Gastrocnemius medialis (tissue), 4 donors: Measurements from ENCODE around the gene SOWAHD. TPM values are rescaled to one million over a fixed set of nuclear protein-coding genes. Genes with fewer than 3 reads are reported as not detected.

Experiments used
- ATAC-seq, 2 donors: fragments of 150-250 bp; one replicate each; pipeline ENCODE4 v1.9.1; 2016
- DNase-seq, 2 donors: peaks; one replicate each; pipeline ENCODE4 v3.0.0-alpha.2; 2019
- H3K27ac ChIP-seq, 4 donors: fragments of 200-600 bp; sonication (generic); 1 replicate in 1 of 4; 2 replicates in 3 of 4; pipeline ENCODE4 v1.5.1; 2016 to 2018; ENCODE audit warnings: mild to moderate bottlenecking in 2 of 4, moderate library complexity in 1 of 4
- H3K27me3 ChIP-seq, 3 donors: fragments of 200-600 bp; sonication (generic) in 2 of 3; 1 replicate in 1 of 3; 2 replicates in 2 of 3; pipeline versions ENCODE4 v1.5.1 to v1.6.0; 2016 to 2019; ENCODE audit warnings: mild to moderate bottlenecking in 1 of 3, moderate library complexity in 1 of 3
- H3K36me3 ChIP-seq, 2 donors: fragments of 200-600 bp; sonication (generic) in 1 of 2; one replicate each; pipeline ENCODE4 v1.5.1; 2017 to 2018
- H3K4me1 ChIP-seq, 2 donors: fragments of 200-600 bp; sonication (generic) in 1 of 2; one replicate each; pipeline ENCODE4 v1.5.1; 2016 to 2017; ENCODE audit warnings: mild to moderate bottlenecking in 2 of 2
- H3K4me3 ChIP-seq, 4 donors: fragments of 200-600 bp; sonication (generic) in 3 of 4; 1 replicate in 1 of 4; 2 replicates in 3 of 4; pipeline ENCODE4 v1.5.1; 2016 to 2019; ENCODE audit warnings: mild to moderate bottlenecking in 2 of 4
- H3K9me3 ChIP-seq, 3 donors: fragments of 200-600 bp; sonication (generic) in 2 of 3; 1 replicate in 1 of 3; 2 replicates in 2 of 3; pipeline ENCODE4 v1.5.1; 2016 to 2019
- POLR2A ChIP-seq, 2 donors: fragments of 450-650 bp; IDR thresholded peaks; one replicate each; pipeline ENCODE4 v1.6.1; 2017; ENCODE audit warnings: antibody characterized with exemption in 2 of 2, mild to moderate bottlenecking in 2 of 2, moderate library complexity in 2 of 2
- in situ Hi-C, 4 donors: fragments of 200-750 bp; cut with MboI; loops; one replicate each; pipeline versions ENCODE4 v1.15.0 to v1.8.0; 2017; ENCODE audit warnings: low sequenced_read_pairs in 4 of 4
- intact Hi-C: fragments of 100-400 bp; cut with DNase I; formaldehyde crosslinking; loops from one replicate; pipeline ENCODE4 v1.15.1; 2023; ENCODE audit warnings: low total_unique reads
- total RNA-seq, 4 donors: library from RNA; depleted of rRNA; stranded (reverse); fragments of >200 nt; gene quantifications; one replicate each; pipeline versions ENCODE4 v1.1.0 to v1.2.3, GENCODE V29; 2016
- TF ChIP-seq, protein P1 (sequence below), 5 experiments: fragments of 450-650 bp in 3 of 5; fragments of 200-600 bp in 2 of 5; sonication (generic) in 2 of 5; IDR thresholded peaks in 4 of 5; conservative IDR thresholded peaks in 1 of 5; 1 replicate in 4 of 5; 2 replicates in 1 of 5; pipeline ENCODE4 v1.5.1; 2016 to 2019; ENCODE audit warnings: antibody characterized with exemption in 5 of 5, mild to moderate bottlenecking in 3 of 5, moderate library complexity in 3 of 5

The SOWAHD gene
- total RNA-seq, 4 donors from 2014 or later: 0.76 TPM; not detected in 3

DNA sequence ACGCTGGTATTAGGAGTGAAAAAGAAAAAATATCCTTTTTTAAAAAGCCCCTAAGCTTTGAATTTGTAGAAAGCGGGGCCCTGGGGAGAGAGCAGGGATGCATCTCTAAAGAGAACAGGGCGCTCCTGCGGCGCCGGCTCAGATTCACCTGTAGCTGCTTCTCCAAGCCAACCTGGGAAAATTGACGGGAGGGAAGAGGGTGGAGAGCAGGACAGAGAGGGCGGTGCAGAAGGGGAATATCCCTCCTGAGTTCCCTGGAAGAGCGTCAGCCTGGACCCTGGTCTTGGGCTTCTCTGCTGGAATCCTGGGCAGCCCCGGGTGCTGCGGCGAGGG lies 776 bp upstream of the SOWAHD start:
- no peak for DNase-seq
- in situ Hi-C loops (no loop called here), intact Hi-C loops (no loop called here)
- Histone ChIP-seq H3K4me3 (peak overlapping the region in 1 of 4 donors; percentile 42), H3K4me1 (no peaks in the 10 kb centered on the region), H3K9me3 (no peaks in the 10 kb centered on the region), H3K36me3 (no peaks in the 10 kb centered on the region), H3K27ac (no peak overlapping the region), H3K27me3 (peaks cover 0 to 15% (median 3%) of the 10 kb centered on the region in 3 donors)
- TF ChIP-seq, protein P1, sequence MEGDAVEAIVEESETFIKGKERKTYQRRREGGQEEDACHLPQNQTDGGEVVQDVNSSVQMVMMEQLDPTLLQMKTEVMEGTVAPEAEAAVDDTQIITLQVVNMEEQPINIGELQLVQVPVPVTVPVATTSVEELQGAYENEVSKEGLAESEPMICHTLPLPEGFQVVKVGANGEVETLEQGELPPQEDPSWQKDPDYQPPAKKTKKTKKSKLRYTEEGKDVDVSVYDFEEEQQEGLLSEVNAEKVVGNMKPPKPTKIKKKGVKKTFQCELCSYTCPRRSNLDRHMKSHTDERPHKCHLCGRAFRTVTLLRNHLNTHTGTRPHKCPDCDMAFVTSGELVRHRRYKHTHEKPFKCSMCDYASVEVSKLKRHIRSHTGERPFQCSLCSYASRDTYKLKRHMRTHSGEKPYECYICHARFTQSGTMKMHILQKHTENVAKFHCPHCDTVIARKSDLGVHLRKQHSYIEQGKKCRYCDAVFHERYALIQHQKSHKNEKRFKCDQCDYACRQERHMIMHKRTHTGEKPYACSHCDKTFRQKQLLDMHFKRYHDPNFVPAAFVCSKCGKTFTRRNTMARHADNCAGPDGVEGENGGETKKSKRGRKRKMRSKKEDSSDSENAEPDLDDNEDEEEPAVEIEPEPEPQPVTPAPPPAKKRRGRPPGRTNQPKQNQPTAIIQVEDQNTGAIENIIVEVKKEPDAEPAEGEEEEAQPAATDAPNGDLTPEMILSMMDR (IDR thresholded peaks at IDR 0.05 in 4 of 5, conservative IDR thresholded peaks at IDR 0.05 in 1 of 5): no peak
- TF ChIP-seq POLR2A (IDR thresholded peaks at IDR 0.05): no peak
- no peak for ATAC-seq

DNA sequence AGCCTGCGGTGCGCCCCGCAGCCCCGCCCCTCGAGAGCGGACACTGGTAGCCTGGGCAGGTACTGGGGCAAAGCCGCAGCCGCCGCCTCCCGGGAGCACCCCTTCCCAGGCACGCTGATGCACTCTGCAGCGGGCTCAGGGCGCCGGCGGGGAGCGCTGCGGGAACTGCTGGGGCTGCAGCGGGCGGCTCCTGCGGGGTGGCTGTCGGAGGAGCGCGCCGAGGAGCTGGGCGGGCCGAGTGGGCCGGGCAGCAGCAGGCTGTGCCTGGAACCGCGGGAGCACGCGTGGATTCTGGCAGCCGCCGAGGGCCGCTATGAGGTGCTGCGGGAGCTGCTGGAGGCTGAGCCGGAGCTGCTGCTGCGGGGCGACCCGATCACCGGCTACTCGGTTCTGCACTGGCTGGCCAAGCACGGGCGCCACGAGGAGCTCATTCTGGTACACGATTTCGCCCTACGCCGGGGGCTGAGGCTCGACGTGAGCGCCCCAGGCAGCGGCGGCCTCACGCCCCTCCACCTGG lies 401 bp downstream of the SOWAHD start:
- Histone ChIP-seq H3K36me3 (no peaks in the 10 kb centered on the region), H3K27ac (no peak overlapping the region), H3K4me1 (no peaks in the 10 kb centered on the region), H3K9me3 (no peaks in the 10 kb centered on the region), H3K27me3 (peaks cover 0 to 15% (median 3%) of the 10 kb centered on the region in 3 donors), H3K4me3 (peak overlapping the region; percentile 37 to 56 (median 42))
- in situ Hi-C loops: no loop called here
- no peak for ATAC-seq
- TF ChIP-seq POLR2A (IDR thresholded peaks at IDR 0.05): no peak
- TF ChIP-seq, protein P1 (IDR thresholded peaks at IDR 0.05 in 4 of 5, conservative IDR thresholded peaks at IDR 0.05 in 1 of 5): no peak
- DNase-seq: no peak
- intact Hi-C loops: no loop called here

DNA sequence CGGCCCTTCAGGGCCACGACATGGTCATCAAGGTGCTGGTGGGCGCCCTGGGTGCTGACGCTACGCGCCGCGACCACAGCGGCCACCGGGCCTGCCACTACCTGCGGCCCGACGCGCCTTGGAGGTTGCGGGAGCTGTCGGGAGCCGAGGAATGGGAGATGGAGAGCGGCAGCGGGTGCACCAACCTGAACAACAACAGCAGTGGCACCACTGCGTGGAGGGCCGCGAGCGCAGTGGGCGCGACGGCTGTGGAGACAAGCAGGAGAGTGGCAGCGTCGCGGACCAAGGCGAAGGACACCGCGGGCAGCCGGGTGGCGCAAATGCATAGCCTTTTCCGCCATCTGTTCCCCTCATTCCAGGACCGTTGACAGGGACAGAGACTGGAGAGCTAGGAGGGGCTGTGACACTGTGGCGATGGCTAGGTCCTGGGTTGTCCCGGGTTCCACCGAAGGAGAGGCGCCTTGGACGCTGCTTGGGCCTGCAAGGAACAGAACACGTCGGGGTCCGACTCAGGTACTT lies 919 bp downstream of the SOWAHD start:
- intact Hi-C loops: no loop called here
- no peak overlapping the region for H3K27ac ChIP-seq

DNA sequence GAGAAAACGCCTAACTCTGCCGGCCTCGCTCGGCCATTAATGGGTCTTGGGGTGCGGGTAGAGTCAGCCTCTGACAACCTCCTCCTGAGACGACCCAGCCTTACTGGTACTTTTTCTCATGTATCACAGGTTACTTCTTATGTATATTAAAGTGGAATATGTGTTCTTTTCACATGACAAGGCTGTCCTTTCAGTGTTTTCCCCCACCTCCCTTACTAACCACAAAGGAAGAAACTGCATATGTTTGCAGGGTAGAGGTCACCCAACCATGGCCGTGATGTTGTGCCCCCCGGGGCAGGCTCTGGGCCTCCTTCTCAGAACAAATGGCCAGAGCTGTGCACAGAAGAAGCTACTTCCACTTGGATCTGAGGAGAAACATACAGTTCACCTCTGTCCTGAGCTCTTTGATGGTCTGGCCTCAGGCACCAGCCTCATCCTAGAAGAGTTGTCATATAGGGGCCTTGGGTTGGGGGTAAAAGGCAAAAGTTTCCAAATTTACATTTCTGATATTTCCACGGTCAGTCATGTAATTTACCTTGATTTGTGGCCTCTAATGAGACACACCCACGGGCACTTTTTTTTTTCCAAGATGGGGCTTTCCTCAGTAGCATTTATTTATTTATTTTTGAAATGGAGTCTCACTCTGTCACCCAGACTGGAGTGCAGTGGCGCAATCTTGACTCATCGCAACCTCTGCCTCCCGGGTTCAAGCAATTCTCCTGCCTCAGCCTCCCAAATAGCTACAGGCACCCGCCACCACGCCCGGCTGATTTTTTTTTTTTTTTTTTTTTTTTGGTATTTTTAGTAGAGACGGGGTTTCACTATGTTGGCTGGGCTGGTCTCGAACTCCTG lies 1.9 kb downstream of the SOWAHD start:
- TF ChIP-seq POLR2A (IDR thresholded peaks at IDR 0.05): no peak
- TF ChIP-seq, protein P1 (IDR thresholded peaks at IDR 0.05 in 4 of 5, conservative IDR thresholded peaks at IDR 0.05 in 1 of 5): no peak
- Histone ChIP-seq H3K36me3 (no peaks in the 10 kb centered on the region), H3K4me1 (no peaks in the 10 kb centered on the region), H3K9me3 (no peaks in the 10 kb centered on the region), H3K27me3 (peaks cover 0 to 15% (median 3%) of the 10 kb centered on the region in 3 donors), H3K27ac (no peak overlapping the region), H3K4me3 (no peak overlapping the region)
- intact Hi-C loops (no loop called here), in situ Hi-C loops (no loop called here)
- DNase-seq: no peak
- no peak for ATAC-seq

More for the DNA sequence above, 919 bp downstream of the SOWAHD start:
- TF ChIP-seq POLR2A (IDR thresholded peaks at IDR 0.05): no peak
- TF ChIP-seq, protein P1 (IDR thresholded peaks at IDR 0.05 in 4 of 5, conservative IDR thresholded peaks at IDR 0.05 in 1 of 5): no peak
- Histone ChIP-seq H3K9me3 (no peaks in the 10 kb centered on the region), H3K27me3 (peaks cover 0 to 15% (median 3%) of the 10 kb centered on the region in 3 donors), H3K36me3 (no peaks in the 10 kb centered on the region), H3K4me1 (no peaks in the 10 kb centered on the region), H3K4me3 (peak overlapping the region in 1 of 4 donors; percentile 42)
- no peak for ATAC-seq
- DNase-seq: no peak
- in situ Hi-C loops: no loop called here
